MV-4-11 (cell line): ENCODE measurements around the gene FUT8.
"Not testable (repeated sequence)": the region's sequence is repeated elsewhere in the genome, so short reads cannot be mapped to it uniquely, and the experiment has no call there.

Experiments
- DNase-seq: peaks from one replicate; lab custom pipeline; 2025; lab: John Stamatoyannopoulos, UW

Gene FUT8

DNA sequence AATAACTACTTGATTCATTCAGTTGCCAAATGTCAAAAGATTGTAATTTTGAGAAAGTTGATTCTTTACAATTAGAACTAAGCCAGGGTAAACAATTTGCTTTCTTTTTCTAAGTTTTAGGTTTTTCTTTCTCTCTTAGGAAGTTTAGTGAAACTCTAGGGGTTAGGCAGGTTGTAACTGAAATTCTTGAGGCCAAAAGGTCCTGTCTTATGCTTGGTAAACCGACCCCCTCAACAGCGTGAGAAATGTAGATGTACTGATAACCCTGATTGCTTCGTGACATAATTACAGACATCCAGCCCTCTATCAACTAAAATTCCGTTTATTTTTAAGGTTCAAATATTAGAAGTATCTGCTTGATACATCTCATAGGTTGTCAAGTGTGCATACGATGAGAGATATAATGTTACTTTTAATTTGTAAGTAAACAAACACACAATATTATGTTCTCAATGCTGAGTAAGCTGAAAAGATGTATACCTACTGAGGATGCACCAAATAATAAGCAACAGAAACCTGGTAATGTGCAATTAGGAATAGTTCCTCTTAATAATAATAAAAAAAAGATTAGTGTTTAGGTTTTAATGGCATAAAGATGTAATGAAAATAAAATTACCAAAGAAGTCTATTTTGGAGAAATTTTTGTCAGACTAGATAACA is 7.2 kb downstream of the FUT8 start:
- no peak for DNase-seq

DNA sequence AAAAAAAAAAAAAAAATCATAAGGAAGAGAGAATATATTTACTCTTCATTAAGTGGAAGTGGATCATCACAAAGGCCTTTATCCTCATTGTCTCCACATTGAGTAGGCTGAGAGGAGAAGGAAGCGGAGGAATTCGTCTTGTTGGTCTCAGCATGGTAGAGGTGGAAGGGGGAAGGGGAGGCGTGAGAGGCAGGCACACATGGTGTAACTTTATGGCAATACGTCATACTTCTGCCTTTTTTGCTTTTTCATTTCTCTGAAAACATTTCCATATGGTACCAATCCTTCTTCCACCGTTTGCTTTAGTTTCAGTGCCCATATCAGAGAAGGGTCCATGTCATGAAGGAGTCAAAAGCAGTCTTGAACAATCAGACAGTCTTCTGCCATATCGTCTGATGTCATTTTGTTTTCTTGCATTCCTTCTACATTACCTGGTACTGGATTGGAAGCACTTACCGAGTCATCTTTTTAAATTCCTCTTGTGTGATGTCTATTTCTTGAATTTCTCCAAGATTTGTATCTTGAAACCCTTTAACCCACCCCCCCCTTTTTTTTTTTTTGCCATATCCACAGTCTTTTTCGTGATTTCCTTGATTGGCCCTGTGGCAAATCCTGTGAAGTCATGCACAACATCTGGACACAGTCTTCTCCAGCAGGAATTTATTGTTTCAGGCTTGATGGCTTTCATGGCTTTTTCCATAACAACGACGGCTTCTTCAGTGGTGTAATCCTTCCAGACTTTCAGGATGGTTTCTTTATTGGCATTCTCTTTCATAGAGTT is 8.9 kb downstream of the FUT8 start:
- DNase-seq, result no peak

GRCh38 chr14:65422088-65422834 is 9.7 kb downstream of the FUT8 start:
- no peak for DNase-seq

- no peak for DNase-seq
Measured at GRCh38 chr14:65423982-65424381, 11.5 kb downstream of the FUT8 start.

DNA sequence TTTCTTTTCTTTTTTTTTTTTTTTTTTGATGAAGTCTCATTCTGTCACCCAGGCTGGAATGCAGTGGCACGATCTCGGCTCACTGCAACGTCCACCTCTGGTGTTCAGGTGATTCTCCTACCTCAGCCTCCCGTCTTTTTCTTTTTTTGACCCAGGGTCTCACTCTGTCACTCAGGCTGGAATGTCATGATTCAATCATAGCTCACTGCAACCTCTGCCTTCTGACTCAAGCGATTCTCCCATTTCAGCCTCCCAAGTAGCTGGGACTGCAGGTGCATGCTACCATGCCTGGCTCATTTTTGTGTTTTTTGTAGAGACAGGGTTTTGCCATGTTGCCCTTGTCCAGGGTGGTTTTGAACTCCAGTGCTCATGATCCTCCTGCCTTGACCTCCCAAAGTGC is 12.0 kb downstream of the FUT8 start:
- DNase-seq, result no peak

- DNase-seq, result no peak
Measured at GRCh38 chr14:65425885-65426284, 13.4 kb downstream of the FUT8 start.

DNA sequence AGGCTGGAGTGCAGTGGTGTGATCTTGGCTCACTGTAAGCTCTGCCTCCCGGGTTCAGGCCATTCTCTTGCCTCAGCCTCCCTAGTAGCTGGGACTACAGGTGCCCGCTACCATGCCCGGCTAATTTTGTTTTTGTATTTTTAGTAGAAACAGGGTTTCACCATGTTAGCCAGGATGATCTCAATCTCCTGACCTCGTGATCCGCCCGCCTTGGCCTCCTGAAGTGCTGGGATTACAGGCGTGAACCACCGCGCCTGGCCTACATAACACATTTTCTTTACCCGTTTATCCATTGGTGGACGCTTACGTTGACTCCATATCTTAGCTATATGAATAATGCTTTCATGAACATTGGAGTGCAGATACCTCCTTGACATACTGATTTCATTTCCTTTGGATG is 14.4 kb downstream of the FUT8 start:
- not testable (repeated sequence) for DNase-seq

DNA sequence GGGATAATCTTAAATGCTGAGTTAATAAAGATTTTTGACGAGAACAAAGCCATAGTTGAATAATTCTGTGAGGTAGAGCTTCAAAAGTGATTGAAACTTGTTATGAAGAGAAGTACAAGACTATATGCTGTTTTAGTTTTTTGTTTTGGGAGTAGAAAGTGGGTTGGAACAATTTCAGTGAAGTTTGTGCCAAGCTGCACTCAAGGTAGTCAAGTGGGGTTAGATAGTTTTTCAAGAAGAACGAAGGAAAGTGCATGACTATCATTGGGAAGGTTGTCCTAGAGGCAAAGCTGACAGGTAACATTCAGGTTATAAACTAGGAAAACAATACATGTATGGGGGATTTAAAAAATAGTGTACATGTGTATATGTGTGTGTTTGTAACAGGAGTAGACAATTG is 16.2 kb downstream of the FUT8 start:
- no peak for DNase-seq

GRCh38 chr14:65429757-65430156 is 17.2 kb downstream of the FUT8 start:
- DNase-seq, result no peak

- no peak for DNase-seq
Measured at GRCh38 chr14:65431245-65431644, 18.7 kb downstream of the FUT8 start.

DNA sequence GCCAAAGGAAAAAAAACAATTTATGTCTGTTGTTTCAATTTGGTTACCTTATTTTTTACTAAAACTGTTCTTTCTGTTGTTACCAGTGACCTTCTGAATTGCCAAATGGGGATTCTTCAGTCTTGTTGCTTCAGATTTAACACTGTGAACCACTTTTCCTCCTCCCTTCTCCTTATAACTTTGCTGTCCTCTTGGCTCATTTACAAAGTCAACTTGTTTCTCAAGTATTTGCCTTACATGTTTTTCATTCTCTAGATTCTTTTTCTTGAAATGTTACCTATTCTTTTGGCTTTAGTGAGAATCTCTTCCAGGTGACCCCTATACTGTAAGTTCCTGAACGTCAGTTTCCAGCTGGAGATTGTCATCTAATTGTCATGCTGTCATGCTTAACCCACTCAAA is 19.4 kb downstream of the FUT8 start:
- no peak for DNase-seq

- DNase-seq, result no peak
Measured at GRCh38 chr14:65432361-65432948, 19.9 kb downstream of the FUT8 start.

DNA sequence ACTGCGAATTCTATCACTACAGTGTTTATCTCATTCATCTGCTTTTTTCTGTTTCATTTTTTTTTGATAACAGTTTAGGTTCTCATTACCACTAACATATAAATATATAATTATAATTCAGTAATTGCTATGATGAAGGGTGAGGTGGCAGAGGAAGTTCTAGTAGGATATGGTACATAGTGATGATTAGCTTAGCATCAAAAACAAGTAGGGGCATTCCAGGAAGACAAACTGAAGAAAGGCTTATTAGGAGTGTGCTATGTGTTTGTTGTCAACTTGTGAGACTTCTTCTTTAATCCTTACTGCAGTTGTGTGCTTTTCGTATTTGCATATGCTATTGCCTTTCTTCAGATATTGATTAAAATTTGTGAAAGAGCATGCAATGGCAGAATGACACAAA is 20.6 kb downstream of the FUT8 start:
- DNase-seq, result no peak

DNA sequence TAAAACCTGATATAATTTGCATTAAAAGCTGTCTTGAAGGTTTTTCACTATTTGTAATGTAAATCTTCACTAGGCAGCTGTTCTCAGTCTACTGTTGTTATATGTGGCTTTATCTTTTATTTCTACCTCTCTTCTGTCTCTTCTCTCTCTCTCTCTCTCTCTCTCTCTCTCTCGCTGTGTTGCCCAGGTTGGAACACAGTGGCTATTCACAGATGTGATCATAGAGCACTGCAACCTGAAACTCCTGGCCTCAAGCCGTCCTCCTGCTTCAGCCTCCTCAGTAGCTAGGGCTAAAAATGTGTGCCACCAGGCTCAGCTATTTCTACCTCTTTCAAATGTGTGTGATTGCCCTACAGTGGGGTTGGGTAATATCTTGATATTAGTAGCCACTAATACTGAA is 21.1 kb downstream of the FUT8 start:
- DNase-seq, result no peak

DNA sequence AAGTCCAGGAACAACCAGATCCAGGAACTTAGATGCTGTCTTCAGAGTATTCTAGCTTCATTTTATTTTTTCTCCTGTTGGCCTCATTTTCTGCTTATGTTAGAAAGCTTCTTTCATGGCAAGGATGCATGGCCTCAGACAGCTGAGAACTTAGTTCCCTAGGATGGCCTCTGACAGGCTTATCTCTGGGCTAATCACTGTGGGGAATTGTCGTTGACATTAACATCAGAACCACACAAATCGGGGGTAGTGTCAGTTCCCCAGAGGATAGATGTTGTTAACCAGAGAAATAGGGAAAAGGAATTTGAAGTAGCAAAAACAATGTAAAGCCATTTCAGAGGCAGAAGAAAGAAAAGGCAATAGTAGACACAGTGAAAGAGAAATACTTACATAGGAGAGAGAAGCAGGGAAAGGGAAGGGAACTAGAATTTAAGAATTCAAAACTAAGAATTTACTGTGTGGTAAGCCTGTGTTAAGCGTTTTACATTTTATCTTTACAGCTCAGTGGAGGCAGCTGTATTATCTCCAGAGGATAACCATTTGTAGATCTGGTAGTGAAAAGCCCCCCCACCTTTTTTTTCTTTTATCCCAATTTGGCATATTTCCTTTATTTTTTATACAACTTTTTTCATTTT is 21.8 kb downstream of the FUT8 start:
- DNase-seq, result no peak

- DNase-seq, result peak; percentile 15
Measured at GRCh38 chr14:65438266-65438933, 25.9 kb downstream of the FUT8 start.

DNA sequence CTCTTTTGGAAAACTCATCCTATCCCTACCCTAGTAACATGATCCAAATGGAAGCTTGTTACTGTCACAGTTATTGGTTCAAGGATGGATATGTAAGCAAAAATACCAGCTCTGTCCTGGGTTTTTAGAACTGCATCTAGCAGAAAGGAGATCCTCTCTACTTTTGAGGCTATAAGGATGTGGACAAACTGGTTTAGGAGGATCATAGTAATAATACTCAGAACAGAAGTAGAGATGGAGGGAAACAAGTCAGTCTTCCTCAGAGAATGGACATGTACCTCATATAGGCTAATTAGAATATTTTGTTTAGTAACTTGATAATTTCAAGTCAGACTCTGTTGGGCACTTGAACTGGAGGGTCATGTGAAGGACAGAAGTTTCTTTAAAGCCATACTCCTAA is 26.6 kb downstream of the FUT8 start:
- no peak for DNase-seq

GRCh38 chr14:65440230-65440629 is 27.7 kb downstream of the FUT8 start:
- DNase-seq, result no peak

- no peak for DNase-seq
Measured at GRCh38 chr14:65444230-65444629, 31.7 kb downstream of the FUT8 start.

- no peak for DNase-seq
Measured at GRCh38 chr14:65446159-65446558, 33.6 kb downstream of the FUT8 start.

DNA sequence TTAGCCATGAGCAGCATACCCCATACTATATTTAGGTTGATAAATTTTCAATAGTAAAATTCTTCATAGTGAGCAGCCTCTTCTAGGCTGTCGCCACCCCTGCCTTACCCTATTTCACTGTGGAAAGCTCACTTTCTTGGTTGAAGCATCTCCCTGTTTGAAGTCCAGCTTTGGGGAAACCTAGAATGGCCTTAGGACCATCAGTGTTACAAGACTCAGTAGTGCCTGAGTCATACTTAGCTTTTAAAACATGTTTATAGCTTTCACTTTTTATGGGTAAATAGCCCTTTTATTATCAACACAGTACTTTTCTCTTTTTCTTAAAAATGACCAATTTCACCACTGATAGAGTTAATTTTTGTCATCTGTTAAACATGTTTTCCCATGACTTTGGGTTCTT is 37.1 kb downstream of the FUT8 start:
- DNase-seq, result no peak
